HepG2 (cell line): ENCODE results near the gene BCL2L11. TPM values are rescaled to one million over a fixed set of nuclear protein-coding genes. Genes with fewer than 3 reads are reported as not detected.
A peak's percentile ranks its signal among the peaks of the same experiment; 100 is the strongest.

Experiments used
- ARID5B ChIP-seq: IDR thresholded peaks from 2 replicates; pipeline ENCODE4 v1.4.0; 2020; ENCODE audit warnings: mild to moderate bottlenecking, missing genetic modification reagents
- E2F1 ChIP-seq: sonication (generic); formaldehyde crosslinking; IDR thresholded peaks from 2 replicates; pipeline ENCODE4 v1.5.0; 2020; ENCODE audit warnings: missing genetic modification reagents
- GATAD2A ChIP-seq: IDR thresholded peaks from 2 replicates; pipeline ENCODE4 v1.6.1; 2016
- HNF4G ChIP-seq, 2 experiments: sonication (generic) in 1 of 2; formaldehyde crosslinking in 1 of 2; IDR thresholded peaks; 2 replicates each; pipeline versions ENCODE4 v1.4.0 to v1.6.1; 2011 to 2020; ENCODE audit warnings: borderline replicate concordance in 2 of 2, low read depth in 2 of 2, mild to moderate bottlenecking in 2 of 2, low read length in 1 of 2, missing genetic modification reagents in 1 of 2, moderate library complexity in 1 of 2
- HOXD1 ChIP-seq: sonication (generic); formaldehyde crosslinking; IDR thresholded peaks from 2 replicates; pipeline ENCODE4 v1.5.0; 2020; ENCODE audit warnings: missing genetic modification reagents
- PITX1 ChIP-seq: sonication (generic); formaldehyde crosslinking; IDR thresholded peaks from 2 replicates; pipeline ENCODE4 v1.5.1; 2020; ENCODE audit warnings: mild to moderate bottlenecking, missing genetic modification reagents
- RFX3 ChIP-seq: IDR thresholded peaks from 2 replicates; pipeline ENCODE4 v1.6.1; 2016; ENCODE audit warnings: missing biosample characterization, missing genetic modification reagents
- SOX5 ChIP-seq: IDR thresholded peaks from 2 replicates; pipeline ENCODE4 v1.6.1; 2016; ENCODE audit warnings: borderline replicate concordance
- ZNF142 ChIP-seq: sonication (generic); formaldehyde crosslinking; IDR thresholded peaks from 2 replicates; pipeline ENCODE4 v1.4.0; 2020; ENCODE audit warnings: missing genetic modification reagents
- ZNF616 ChIP-seq: sonication (generic); formaldehyde crosslinking; IDR thresholded peaks from 2 replicates; pipeline ENCODE4 v1.5.0; 2020; ENCODE audit warnings: low read depth, mild to moderate bottlenecking, missing genetic modification reagents
- ZNF7 ChIP-seq: IDR thresholded peaks from 2 replicates; pipeline ENCODE4 v1.6.1; 2016; ENCODE audit warnings: missing biosample characterization, missing genetic modification reagents
- polyA plus RNA-seq, 8 experiments: library from polyadenylated mRNA; depleted of rRNA in 3 of 8; stranded (reverse) in 7 of 8; unstranded in 1 of 8; fragments of >200 nt; fragmentation: Illumina TruSeq in 4 of 8; extraction: Trizol in 4 of 8; gene quantifications; 2 replicates each; pipeline versions ENCODE4 v1.2.1 to v1.2.3, GENCODE V29; 2011 to 2016; ENCODE audit warnings: low read depth in 4 of 8, missing spikeins in 1 of 8, mixed read lengths in 1 of 8; ENCODE audit not compliant: insufficient read depth in 1 of 8
- total RNA-seq, 5 experiments: library from RNA; depleted of rRNA; stranded (reverse); fragments of >200 nt; fragmentation: Illumina TruSeq; extraction: Trizol; gene quantifications; 2 replicates each; pipeline ENCODE4 v1.2.3, GENCODE V29; 2016; ENCODE audit warnings: low read depth in 1 of 5

The BCL2L11 gene
- total and polyA plus RNA-seq, 2 of the 13 experiments (the other 11 are each of a cell fraction or from before 2014, with no cell fraction given) = 6.1 to 9.7 TPM

GRCh38 chr2:111154758-111155157, 34.0 kb downstream of the BCL2L11 start (continued):
- TF ChIP-seq ZNF142 = no peak
- peak; percentile 19; the same call in 1 of the 2 replicates for TF ChIP-seq ARID5B (CRISPR knock-in tag)
- peak; percentile 63; the same call in 1 of the 2 replicates for TF ChIP-seq GATAD2A (CRISPR knock-in tag)
- TF ChIP-seq PITX1 (CRISPR knock-in tag) = peak; percentile 31; the same call in 1 of the 2 replicates
- no peak for TF ChIP-seq ZNF616 (CRISPR knock-in tag)
- 0 out of 2 replicates have a peak, but pooled peaks have one; percentile 34 for TF ChIP-seq ZNF7 (CRISPR knock-in tag)
- TF ChIP-seq RFX3 (CRISPR knock-in tag) = no peak
- TF ChIP-seq E2F1 (CRISPR knock-in tag) = no peak
- peak; percentile 30; the same call in 1 of the 2 replicates for TF ChIP-seq SOX5 (CRISPR knock-in tag)
- TF ChIP-seq HNF4G (IDR thresholded peaks at IDR 0.05; ENCODE audit: borderline replicate concordance, low read depth, low read length) = no peak
- 0 out of 2 replicates have a peak, but pooled peaks have one; percentile 37 for TF ChIP-seq HNF4G (CRISPR knock-in tag; IDR thresholded peaks at IDR 0.05; ENCODE audit: borderline replicate concordance, low read depth)
- no peak for TF ChIP-seq HOXD1 (CRISPR knock-in tag)
